NCI-H2081 (cell line): ENCODE measurements around the gene CHIC2.
"Not testable (repeated sequence)": the region's sequence is repeated elsewhere in the genome, so short reads cannot be mapped to it uniquely, and the experiment has no call there.

Source experiments
- DNase-seq, 2 experiments: peaks; one replicate each; lab custom pipeline; 2025; lab: John Stamatoyannopoulos, UW

CHIC2 gene

DNA sequence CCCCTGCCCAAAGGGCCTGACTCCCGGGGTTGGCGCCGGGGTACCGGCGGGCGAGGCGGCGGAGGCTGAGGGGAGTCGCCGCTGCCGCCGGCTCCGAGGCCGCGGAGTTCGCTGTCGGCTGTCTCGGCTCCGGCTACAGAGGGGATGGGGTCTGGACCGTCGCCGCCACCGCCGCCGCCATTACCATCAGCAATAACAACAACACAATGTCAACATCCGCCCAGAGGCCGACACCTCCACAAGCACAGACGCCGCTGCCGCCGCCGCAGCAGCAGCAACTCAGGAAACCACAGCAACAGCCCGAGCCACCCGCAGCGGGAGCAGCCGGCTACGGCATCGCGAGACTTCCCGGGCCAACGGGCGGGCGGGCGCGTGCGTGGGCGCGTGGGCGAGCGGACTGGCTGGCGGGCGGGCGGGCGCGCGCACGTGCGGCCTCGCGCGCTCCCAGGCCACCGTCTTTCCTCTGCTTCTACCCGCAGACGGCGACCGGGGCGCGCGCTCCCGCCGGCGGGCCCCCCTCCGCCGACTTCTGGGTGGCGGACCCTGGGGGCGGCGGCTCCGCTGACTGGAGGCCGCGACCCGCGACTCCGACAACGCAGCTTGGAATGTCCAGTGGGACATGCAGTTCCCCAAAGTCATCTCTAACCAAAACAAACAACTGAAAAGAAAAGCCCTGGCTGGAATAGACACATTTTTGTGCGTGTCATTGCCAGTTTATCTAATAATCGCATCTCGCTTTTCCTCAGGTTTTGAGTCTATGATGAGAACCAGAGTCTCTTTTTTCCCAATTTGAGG, at the start of gene CHIC2:
TSS of gene CHIC2 (minus strand) at position 289 of the 795 bp plus-strand sequence. CDS start 305 bp downstream, outside the sequence.
- DNase-seq: peak; percentile 93 to 96

DNA sequence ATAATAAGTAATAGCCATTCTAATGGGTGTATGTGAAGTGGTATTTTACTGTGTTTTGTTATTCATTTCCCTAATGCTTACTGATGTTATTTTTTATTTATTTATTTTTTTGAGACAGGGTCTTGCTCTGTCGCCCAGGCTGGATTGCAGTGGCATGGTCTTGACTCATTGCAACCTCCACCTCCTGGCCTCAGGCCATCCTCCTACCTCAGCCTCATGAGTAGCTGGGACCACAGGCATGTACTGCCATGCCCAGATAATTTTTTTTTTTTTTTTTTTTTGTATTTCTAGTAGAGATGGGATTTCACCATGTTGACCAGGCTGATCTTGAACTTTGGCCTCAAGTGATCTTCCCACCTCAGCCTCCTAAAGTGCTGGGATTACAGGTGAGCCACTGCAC, 48.8 kb upstream of the CHIC2 start:
- DNase-seq: not testable (repeated sequence)

DNA sequence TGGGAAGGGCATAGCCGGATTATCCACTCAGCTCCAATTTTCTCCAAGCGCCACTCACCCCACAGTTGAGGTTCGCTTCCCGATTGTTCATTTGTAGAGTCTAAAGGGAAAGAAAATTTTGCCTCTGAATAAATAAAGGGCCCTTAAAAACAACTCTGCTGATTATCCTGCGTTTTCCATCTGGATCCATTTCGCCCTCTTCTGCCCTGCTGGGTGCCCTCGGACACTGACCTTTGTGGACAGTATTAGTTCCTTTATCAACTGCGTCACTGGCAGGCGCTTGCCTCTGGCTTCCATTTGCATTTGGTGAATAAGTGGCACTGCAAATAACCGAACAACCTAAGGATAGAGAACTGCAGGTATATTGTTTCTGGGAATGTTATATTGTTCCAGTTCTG, 45.6 kb upstream of the CHIC2 start:
- no peak for DNase-seq

DNA sequence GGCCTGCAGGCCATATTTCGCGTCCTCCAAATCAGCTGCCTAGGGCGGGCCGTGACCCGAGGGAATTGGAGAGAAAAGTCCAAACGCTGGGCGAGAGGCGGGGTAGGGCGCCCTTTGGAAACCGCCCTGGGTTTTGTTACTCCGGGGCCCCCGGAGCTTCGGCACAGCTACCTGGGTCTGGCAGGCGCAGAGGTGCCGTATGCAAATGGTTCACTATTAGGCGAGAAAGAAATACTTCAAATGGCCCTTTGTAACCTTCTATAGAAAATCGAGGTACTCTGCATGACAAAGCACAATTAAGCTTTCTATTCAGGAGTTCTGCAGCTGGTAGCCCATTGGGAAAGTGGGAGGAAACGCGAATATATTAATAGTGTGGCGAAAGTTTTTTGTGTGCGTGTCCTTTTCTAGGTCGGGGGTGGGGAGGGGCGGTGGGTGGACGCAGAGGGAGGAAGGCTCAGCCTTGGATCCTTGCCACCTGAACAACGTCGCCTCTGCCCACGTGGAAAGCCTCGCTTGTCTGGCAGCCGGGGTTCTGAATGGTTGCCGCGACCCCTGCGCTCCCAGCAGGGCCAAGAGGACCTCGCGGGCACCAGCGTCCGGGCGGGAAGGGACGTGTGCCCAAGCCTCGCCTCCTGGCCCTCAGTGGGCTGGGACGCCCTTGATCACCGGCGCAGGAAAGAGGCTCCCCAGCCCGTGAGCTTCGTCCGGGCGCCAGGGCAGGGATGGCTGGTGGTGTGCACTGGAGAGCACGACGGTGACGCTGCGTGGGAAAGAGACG, 45.0 kb upstream of the CHIC2 start:
- no peak for DNase-seq

DNA sequence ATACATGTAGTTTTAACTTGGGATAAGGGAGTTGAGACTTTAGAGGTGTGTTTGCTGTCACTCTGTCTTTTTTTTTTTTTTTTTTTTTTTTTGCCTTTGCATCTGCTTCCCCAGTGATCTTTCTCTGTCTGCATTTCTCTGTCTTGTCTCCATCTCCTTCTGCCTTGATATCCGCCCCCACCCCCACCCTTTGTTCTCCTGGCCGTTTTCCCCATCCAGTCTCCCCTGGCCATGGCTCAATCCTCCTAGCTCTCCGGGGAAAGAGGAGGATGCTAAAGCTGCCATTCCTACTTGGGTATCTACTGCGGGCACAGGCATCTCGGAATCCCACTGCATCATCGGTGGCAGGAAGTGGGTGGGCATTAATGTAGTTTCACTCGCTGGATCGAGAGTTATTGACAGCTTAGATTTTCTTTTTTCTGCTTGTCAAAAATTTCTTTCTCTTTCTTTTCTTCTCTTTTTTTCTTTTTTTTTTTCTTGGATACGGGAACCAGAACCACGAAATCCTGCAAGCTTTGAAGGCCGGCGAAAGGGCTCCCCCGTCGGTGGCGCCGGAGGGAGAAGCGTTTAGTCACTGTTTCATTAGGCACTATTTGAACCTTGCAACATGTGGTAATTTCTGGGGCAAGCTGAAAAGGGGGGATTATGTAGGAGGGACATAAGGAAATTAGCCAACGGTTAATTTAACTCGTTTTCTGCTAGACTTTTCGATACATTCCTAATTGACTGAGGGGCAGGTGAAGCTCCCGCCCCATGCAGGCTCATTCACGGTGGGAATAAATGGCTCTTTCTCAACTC, 43.7 kb upstream of the CHIC2 start:
- DNase-seq: no peak

DNA sequence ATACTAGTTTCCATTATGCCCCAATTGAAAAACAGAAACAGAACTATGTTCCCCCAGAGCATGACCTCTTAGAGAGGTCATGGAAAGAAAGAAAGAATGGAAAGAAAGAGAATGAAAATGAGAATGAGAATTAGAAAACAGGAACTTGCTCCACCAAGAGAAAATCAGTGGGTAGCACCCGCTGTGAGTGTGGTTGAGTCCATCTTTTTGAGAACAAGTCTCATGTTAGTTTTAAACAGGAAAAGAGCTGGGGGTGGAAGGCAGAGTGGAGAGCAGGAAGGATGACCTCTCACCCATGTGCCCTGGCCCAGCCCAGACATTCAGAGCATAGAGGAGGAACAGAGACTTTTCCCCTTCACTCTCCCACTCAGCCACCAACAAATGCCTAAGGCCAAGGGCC, 40.5 kb upstream of the CHIC2 start:
- no peak for DNase-seq

DNA sequence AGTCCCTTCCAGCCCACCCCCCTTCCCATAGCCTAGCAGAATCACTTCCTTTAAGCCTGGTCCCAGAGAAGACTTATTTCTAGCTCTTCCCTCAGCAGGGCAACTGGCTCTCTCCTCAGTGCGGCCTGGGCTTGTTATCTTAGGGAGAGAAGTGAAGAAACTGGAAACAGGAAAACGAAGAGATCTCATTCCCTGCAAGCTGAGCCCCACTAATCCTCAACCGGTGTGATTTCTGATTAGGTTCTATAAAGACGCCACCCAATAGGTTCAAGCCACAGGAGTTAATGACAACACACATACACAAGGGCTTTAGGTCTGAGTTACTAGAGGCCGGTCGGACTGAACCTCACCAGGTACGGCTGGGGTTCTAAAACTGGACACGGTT, 38.8 kb upstream of the CHIC2 start:
- DNase-seq: no peak

DNA sequence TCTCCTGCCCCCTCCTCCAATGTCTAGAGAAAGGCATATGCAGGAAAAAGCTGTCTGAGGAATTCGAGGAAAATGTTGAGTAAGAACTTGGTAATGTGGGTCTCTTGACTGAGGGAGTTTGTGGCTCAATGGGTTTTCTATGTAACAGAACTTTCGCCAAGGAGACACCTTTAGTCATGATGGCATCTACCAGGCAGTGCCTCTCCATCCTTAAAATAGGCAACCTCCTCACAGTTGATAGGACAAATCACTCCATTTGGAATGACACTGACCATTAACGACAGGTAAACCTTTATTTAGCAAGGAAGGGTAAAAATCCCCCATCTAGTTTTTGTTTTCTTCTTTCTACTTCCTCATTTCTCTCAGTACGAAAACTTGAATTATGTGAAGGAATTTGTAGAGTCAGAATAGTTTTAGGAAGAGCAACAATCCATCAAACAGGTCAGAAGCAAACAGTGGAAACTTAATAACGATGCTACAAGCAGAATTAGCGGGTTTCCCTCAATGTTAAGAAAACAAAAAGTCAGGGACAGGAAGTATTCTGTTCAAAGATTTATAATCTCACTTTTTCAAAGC, 38.2 kb upstream of the CHIC2 start:
- DNase-seq: no peak

DNA sequence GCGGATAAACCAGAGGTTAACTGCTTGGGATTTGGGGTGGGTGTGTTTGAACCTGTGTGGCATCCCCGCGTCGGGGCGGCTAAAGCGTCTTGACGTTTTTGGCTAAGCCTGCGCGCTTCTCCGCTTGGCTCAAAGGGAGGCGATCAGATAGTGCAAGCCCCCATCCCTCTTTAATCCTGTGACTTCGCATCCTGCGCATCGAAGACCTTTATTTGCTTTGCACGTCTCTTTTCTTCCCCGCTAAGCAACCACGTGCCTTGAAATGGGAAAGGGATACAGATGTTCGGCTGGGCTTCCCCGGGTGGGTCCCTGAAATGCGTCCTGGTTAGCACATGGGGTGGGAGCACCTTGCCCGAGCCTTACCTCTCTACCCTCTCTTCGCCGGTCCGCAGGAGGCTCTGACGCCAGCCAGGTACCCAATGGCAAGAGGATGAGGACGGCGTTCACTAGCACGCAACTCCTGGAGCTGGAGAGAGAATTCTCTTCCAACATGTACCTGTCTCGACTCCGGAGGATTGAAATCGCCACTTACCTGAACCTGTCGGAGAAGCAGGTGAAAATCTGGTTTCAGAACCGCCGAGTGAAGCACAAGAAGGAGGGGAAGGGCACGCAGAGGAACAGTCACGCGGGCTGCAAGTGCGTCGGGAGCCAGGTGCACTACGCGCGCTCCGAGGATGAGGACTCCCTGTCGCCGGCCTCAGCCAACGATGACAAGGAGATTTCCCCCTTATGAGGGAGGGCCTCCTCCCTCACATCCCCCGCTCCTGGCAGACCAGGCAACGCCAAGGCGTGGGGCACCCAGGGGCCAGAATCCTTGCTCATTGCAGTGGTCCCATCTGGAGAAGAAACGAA, 37.0 kb upstream of the CHIC2 start:
- DNase-seq: peak in 1 of 2 experiments; percentile 23

DNA sequence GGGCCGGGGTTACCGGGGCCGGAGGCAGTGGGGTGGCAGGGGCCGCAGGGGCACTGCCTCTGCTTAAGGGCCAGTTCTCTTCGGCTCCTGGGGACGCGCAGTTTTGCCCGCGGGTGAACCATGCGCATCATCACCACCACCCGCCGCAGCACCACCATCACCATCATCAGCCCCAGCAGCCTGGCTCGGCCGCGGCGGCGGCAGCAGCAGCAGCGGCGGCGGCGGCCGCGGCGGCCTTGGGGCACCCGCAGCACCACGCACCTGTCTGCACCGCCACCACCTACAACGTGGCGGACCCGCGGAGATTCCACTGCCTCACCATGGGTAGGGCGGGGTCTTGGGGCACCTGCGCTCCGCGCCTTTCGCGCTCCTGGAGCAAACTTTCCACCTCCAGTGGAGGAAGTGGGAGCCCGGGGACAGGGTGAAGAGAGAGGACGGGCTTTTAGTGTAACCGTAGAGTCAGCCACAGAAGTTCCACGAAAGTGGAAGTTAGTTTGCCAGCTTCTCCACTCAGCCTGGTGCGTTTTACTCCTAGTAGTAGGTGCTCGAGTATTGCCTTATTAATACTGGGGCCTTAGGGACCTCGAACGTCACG, 36.3 kb upstream of the CHIC2 start:
- DNase-seq: no peak

DNA sequence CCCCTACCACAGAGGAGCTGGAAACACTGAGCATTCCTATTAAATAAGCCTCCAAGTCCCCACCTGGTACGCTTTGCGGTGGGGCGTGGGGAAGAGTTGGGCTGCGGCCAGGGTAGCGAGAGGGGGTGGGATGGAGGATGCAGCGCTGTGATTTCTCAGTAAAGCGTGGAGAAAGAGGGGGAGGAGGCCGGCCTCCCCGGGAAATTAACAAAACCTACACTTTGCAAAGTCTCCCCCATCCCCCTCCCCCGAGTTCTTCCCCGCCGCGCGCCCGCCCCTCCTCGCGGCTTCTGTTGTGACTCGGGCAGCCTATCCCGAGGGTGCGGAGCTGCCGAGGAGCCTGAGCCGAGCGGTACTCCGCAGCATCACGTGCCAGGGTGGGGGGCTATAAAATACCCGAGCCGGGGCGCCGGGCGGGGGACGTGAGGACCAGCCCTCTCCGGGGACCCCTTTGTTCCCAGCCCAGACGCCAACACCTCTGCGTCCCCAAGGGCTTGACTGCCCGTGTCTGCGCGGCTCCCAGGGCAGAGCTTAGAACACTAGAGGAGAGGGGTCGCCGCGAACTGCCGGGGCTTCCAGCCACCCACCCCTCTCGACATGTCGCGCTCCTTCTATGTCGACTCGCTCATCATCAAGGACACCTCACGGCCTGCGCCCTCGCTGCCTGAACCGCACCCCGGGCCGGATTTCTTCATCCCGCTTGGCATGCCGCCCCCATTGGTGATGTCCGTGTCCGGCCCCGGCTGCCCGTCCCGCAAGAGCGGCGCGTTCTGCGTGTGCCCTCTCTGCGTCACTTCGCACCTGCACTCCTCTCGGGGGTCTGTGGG, 35.6 kb upstream of the CHIC2 start, which contains the start of gene GSX2:
TSS of gene GSX2 (plus strand) at position 416 of the 827 bp plus-strand sequence. CDS start at position 598, 182 bp downstream.
- no peak for DNase-seq

DNA sequence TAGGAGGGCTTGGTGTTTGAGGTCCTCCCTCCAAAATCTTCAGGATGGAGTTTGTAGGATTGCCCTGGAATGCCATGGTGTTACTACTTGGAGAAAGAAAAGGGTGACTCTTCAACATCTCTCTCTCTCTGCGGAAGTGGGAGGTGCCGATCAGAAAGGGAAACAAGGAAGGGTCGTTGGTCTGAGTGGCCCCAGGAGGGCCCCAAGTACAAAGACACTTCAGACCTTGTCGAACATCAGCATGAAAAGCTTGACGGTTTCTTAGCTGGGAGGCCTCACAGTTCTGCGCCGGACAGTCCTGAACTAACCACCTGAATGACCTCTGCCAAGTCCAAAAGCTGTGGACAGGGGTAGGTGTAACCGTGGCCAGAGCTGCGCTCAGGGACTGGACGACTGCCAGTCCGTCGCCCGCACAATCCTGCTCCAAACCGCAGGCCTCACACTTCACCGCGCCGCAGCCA, 34.9 kb upstream of the CHIC2 start:
- DNase-seq: no peak

DNA sequence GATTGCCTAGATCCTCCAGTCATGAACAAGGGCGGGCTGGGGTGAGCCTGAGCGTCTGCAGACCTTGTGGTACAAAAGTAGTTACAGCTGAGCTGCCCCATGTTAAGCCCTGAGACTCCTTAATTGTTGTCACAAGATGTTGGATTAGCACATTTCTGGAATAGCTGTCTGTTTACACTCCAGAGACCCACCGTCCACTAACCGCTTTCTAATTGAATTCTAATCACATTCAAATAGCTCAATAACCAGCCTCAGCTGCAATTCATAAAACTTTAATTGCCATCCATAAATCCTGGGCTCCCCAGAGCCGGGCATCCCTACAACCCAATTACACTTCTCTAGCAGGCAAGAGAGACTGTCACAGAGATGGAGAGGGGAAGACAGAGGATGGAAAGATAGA, 34.0 kb upstream of the CHIC2 start:
- DNase-seq: no peak

DNA sequence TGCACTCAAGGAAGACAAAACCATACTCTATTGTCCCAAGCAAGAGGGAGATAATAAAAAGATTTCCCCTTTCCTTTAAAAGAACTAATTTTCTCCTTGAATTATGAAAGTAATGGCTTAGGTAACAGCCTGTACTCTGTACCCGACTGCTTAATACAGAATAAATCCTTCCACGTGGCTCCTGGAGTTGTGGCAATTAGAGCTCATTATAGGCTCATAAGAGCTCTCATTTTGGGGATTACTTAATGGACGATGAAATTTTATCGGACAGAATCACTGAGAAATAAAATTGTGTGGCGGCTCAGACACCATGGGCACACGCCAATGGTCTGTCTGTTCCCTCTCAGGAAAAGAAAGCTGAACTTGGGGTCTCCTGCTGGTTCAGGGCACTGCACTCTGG, 32.7 kb upstream of the CHIC2 start:
- DNase-seq: no peak

DNA sequence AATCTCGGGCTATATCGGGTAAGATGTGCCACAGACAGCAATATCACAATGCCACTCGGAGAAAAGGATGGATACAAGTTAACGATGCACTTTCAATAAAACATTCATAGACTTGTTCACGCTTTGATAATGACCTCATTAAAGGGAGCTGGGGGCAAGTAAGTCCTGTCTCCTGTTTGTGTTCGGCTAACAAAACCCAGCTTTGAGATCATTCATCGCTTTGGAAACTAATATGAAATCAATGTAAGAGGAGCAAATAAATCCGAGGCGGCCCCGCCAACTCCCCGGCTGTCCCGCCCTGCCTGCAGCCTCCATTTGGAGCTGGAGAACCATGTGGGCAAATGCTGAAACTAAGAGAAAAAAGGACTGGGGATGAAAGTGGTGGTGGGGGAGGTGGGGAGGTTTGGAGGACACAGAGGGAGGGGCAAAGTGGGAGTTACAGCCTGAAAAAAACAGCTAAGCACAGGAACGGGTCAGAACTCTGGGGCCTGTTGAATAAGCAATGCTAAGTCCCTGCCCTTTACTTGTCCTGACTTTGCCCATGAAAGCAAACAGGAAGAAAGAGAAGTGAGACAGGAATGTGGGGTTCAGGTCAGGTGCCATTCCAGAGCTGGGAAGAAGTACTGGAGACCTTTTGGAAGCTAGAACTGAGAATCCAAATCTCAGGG, 32.0 kb upstream of the CHIC2 start:
- DNase-seq: no peak

DNA sequence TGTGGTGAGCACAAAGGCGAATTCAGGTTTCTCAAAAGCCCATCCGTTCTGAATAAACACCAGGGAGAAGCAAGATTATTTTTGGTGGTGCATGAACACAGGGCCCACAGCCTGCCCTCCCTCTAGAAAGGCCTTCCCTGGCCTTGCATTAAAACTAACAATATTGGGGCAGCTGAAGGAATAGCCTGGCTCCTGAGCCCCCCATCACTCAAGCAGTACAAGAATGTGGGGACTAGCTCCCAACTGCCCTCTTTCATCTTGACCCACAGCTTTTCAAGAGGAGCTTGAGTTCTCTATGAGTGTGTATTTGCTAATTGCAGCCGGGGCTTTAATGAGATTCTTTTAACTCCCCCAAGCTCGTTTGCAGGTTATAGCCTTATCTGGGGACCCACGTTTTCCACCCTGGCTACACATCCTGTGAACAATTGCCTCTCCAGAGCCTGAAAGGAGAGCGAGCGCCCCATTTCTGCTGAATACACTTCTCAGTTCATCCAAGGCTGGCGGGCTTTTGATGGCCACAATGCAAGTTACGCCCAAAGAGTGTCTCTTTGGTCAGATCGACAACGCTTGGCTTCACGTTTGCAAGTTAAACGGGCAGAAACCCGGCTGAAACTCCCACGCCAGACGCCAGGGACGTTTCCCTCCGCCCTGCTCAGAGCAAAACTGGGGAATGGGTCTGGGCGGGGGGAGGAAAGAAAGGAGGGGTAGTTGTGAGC, 30.9 kb upstream of the CHIC2 start:
- DNase-seq: no peak

DNA sequence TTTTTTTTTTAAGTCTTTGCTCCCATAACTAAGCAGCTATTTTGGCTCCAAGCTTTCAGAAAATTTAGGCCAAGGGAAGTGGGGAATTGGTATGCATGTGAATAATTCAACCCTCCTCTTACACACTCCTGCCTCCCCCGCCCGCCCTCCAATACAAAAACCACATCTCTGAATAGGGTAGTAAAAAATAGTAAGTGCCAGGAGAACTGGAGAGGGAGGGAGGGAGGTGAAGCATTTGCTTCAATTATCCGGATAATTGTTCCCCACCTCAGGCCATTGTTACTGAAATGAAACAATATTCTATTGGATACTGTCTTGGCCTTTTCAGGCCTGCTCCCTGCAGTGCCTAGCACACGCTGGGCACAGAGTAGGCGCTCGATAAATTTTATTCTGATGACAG, 30.0 kb upstream of the CHIC2 start:
- no peak for DNase-seq
